KMS-11 (cell line): ENCODE measurements around the gene CAT.

Source experiments
- H2AFZ ChIP-seq: fragments of 200-600 bp; sonication (generic); 2 replicates; pipeline ENCODE4 v1.6.1; 2016; ENCODE audit warnings: antibody characterized with exemption, mixed run types, low read depth
- H3K27ac ChIP-seq: fragments of 200-600 bp; sonication (generic); 2 replicates; pipeline ENCODE4 v1.6.1; 2016; ENCODE audit warnings: mild to moderate bottlenecking, mixed run types
- H3K27me3 ChIP-seq: fragments of 200-600 bp; sonication (generic); 2 replicates; pipeline ENCODE4 v1.6.1; 2017; ENCODE audit warnings: mild to moderate bottlenecking, low read depth, mixed run types, moderate library complexity; ENCODE audit not compliant: insufficient read depth
- H3K36me3 ChIP-seq: fragments of 200-600 bp; sonication (generic); 2 replicates; pipeline ENCODE4 v1.6.1; 2017; ENCODE audit warnings: mild to moderate bottlenecking, mixed run types; ENCODE audit not compliant: insufficient read depth
- H3K4me1 ChIP-seq: fragments of 200-600 bp; sonication (generic); 2 replicates; pipeline ENCODE4 v1.6.1; 2016; ENCODE audit warnings: mild to moderate bottlenecking, low read depth, mixed run types; ENCODE audit not compliant: poor library complexity, severe bottlenecking
- H3K4me2 ChIP-seq: fragments of 200-600 bp; sonication (generic); 2 replicates; pipeline ENCODE4 v1.7.0; 2016; ENCODE audit warnings: mild to moderate bottlenecking, mixed run types
- H3K4me3 ChIP-seq: fragments of 200-600 bp; sonication (generic); IDR thresholded peaks from 2 replicates; pipeline ENCODE4 v1.6.1; 2017; ENCODE audit warnings: low read depth, low read length, mixed read lengths; ENCODE audit not compliant: insufficient read depth
- H3K79me2 ChIP-seq: fragments of 200-600 bp; sonication (generic); 2 replicates; pipeline ENCODE4 v1.6.1; 2016; ENCODE audit warnings: low read depth, mixed run types; ENCODE audit not compliant: insufficient read depth
- H3K9ac ChIP-seq: fragments of 200-600 bp; sonication (generic); 2 replicates; pipeline ENCODE4 v1.6.1; 2016; ENCODE audit warnings: mild to moderate bottlenecking, mixed run types
- H4K20me1 ChIP-seq: fragments of 200-600 bp; sonication (generic); 2 replicates; pipeline ENCODE4 v1.6.1; 2016; ENCODE audit warnings: mild to moderate bottlenecking, mixed run types; ENCODE audit not compliant: insufficient read depth
- CTCF ChIP-seq: fragments of 200-600 bp; sonication (generic); conservative IDR thresholded peaks from 2 replicates; pipeline ENCODE4 v1.6.1; 2017; ENCODE audit warnings: low read depth, mild to moderate bottlenecking, antibody characterized with exemption, low read length, moderate library complexity, mixed read lengths

The CAT gene

GRCh38 chr11:34441814-34442213 lies 3.1 kb downstream of the CAT start:
- Histone ChIP-seq H3K27ac (no peak overlapping the region), H3K27me3 (no peaks in the 10 kb centered on the region), H4K20me1 (no peaks in the 10 kb centered on the region), H3K4me3 (no peak overlapping the region), H3K36me3 (no peaks in the 10 kb centered on the region), H3K4me2 (no peak overlapping the region), H3K4me1 (peaks cover 6% of the 10 kb centered on the region), H3K79me2 (no peaks in the 10 kb centered on the region), H3K9ac (no peak overlapping the region), H2AFZ (no peak overlapping the region)
- TF ChIP-seq CTCF = no peak

- no peak for TF ChIP-seq CTCF
- no peak overlapping the region for H3K27ac ChIP-seq
- H4K20me1 ChIP-seq = no peaks in the 10 kb centered on the region
- H3K27me3 ChIP-seq = no peaks in the 10 kb centered on the region
- H2AFZ ChIP-seq = no peak overlapping the region
- H3K9ac ChIP-seq = no peak overlapping the region
- no peak overlapping the region for H3K4me2 ChIP-seq
- H3K4me1 ChIP-seq = peaks cover 8% of the 10 kb centered on the region
- H3K36me3 ChIP-seq = no peaks in the 10 kb centered on the region
- no peaks in the 10 kb centered on the region for H3K79me2 ChIP-seq
- H3K4me3 ChIP-seq = no peak overlapping the region
Observed at GRCh38 chr11:34443136-34443535, 4.4 kb downstream of the CAT start.

- Histone ChIP-seq H3K27ac (no peak overlapping the region), H3K27me3 (no peaks in the 10 kb centered on the region), H4K20me1 (no peaks in the 10 kb centered on the region), H3K4me2 (no peak overlapping the region), H3K4me3 (no peak overlapping the region), H2AFZ (no peak overlapping the region), H3K9ac (no peak overlapping the region), H3K36me3 (no peaks in the 10 kb centered on the region), H3K4me1 (peaks cover 21% of the 10 kb centered on the region), H3K79me2 (no peaks in the 10 kb centered on the region)
- no peak for TF ChIP-seq CTCF
Observed at GRCh38 chr11:34444428-34444827, 5.7 kb downstream of the CAT start.

- no peak for TF ChIP-seq CTCF
- H3K79me2 ChIP-seq = no peaks in the 10 kb centered on the region
- no peak overlapping the region for H3K27ac ChIP-seq
Observed at GRCh38 chr11:34445956-34446355, 7.2 kb downstream of the CAT start.

More at GRCh38 chr11:34445956-34446355, 7.2 kb downstream of the CAT start:
- Histone ChIP-seq H3K36me3 (no peaks in the 10 kb centered on the region), H3K4me3 (no peak overlapping the region), H3K4me1 (peaks cover 19% of the 10 kb centered on the region), H3K27me3 (no peaks in the 10 kb centered on the region), H3K9ac (no peak overlapping the region), H3K4me2 (no peak overlapping the region), H2AFZ (no peak overlapping the region), H4K20me1 (no peaks in the 10 kb centered on the region)
